GM18907 (cell line): ENCODE measurements around the gene DLGAP1.
"Not testable (repeated sequence)": the region's sequence is repeated elsewhere in the genome, so short reads cannot be mapped to it uniquely, and the experiment has no call there.

Experiments used
- ATAC-seq: cut with Tn5 transposase; IDR thresholded peaks from one replicate; pipeline ENCODE4 v1.9.1; 2021; ENCODE audit warnings: mild to moderate bottlenecking, moderate library complexity; ENCODE audit not compliant: unreplicated experiment

The DLGAP1 gene

DNA sequence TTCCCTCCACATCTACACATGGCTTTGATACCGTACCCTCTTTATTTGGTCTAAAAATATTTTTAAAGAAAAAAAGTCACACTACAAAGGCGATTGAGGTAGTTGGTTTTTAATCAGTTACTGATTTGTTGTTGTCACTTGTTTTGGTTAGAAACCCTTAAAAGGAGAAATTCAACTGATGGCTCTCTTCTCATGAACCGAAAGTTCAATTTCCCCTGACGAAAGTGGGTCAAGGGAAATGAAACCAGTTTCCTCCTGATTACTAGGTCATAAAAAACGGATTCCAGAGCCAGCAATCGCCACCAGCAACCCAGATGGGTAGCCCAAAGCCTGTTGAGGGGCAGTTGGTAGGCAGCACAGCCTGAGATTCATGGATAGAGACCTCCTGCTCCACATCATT, 63.2 kb downstream of the DLGAP1 start:
- no peak for ATAC-seq

DNA sequence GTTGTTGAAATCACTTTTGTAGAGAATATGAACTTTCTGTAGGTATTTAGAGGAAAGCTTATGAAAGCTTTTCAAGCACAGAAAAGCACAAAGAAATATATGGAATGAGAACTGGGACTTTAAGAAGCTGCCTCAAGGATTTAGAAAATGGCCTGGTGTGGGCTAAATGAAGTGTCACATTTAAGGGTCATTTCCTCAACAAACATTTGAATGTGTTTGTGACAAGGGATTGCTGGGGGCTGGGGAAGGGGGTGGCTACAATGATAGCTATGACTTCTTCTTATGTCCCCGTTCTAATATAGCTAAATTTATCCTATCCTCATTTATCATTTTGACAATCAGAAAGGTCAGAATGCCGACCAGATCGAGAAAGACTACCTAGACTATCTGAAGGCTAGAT, 69.2 kb downstream of the DLGAP1 start:
- ATAC-seq, result no peak

DNA sequence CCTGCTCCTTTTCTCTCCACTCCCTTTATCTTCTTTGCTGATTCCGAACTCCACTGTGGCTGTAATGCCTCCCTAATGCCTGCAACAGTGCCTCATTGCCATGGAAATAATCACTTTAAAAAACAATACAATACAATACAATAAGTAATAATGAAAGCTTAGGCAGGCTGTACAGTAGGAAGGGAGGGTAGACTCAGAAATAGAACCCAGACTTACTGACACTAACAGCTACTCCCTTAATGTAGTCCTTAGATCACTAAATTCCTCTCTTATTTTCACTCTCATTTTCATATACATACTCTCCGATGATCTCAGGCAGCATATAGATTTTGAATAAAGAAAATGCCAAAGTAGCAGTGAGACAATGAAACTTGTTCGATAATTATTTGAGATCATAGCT, 70.2 kb downstream of the DLGAP1 start:
- ATAC-seq, result no peak

DNA sequence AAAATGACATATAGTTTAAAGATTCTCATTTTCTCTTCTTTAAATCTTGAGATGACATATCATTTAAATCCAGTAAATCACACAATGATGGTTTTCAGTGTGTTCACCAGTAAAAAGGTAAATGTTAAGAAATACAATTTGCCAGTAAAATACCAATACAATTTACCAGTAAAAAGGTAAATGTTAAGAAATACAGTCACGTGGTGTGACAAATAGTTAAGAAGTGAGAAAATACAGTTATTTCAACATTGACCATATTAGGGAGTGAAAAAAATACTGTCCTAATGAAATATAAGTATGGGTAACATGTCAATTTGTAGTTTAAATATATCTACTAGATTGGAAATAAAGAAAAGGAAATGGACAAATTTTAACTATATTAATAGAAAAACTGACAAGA, 80.5 kb downstream of the DLGAP1 start:
- no peak for ATAC-seq

DNA sequence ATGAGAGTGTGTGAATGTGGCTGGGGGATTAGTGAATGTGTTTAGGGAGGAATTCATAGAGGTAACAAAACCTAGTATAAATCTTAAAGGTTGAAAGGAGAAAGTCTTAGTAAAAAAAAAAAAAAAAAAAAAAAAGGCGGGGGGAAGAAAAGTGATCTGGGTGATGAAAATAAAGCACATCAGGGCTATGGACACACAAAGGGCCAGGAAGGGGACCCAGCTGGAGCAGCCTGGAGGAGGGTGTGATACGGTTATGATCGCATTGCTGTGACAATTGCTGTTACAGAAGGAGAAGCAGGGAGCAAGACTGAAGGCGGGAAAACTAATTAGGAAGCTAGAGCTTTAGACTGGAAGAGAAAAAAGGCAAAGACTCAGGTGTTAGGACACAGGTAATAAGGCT, 85.4 kb downstream of the DLGAP1 start:
- no peak for ATAC-seq

DNA sequence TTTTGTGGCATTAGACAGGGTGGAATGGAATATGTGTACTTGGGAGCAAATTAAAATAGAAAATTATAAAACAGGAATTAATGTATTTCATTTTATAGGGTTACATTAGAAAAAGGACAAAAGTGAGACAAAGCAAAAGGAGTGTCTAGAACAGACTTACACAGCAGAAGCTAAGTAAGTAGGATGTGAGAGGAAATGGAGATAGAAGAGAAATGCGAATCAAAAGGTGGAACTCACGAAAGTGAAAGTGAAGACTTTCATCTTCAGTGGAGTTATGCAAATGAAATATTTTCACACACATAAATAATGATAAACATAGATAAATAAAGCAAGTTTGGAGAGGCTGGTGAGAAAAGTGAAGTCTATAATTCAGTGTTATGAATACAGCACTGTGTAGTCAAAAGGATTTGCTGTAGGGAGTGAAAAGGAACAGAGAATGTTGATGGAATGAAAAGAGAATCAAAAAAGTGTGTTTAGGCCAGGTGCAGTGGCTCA, 94.8 kb downstream of the DLGAP1 start:
- ATAC-seq, result no peak

- ATAC-seq, result no peak
Observed at GRCh38 chr18:4358618-4359017, 96.5 kb downstream of the DLGAP1 start.

- ATAC-seq, result no peak
Observed at GRCh38 chr18:4357579-4357978, 97.5 kb downstream of the DLGAP1 start.

DNA sequence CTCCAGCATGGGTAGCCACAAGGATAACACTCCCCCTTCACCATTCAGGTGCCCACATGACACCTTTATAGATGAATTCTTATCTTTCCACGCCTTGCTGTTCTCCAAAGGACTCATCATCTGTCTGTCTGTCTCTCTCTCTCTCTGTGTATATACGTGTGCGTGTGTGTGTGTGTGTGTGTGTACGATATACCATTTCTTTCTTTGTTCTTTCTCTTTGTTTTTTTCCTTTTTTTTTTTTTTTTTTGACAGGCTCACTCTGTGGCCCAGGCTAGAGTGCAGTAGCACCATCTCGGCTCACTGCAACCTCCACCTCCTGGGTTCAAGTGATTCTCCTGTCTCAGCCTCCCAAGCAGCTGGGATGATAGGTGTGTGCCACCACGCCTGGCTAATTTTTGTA, 98.2 kb downstream of the DLGAP1 start:
- ATAC-seq, result no peak

- no peak for ATAC-seq
Observed at GRCh38 chr18:4353853-4354418, 101.2 kb downstream of the DLGAP1 start.

DNA sequence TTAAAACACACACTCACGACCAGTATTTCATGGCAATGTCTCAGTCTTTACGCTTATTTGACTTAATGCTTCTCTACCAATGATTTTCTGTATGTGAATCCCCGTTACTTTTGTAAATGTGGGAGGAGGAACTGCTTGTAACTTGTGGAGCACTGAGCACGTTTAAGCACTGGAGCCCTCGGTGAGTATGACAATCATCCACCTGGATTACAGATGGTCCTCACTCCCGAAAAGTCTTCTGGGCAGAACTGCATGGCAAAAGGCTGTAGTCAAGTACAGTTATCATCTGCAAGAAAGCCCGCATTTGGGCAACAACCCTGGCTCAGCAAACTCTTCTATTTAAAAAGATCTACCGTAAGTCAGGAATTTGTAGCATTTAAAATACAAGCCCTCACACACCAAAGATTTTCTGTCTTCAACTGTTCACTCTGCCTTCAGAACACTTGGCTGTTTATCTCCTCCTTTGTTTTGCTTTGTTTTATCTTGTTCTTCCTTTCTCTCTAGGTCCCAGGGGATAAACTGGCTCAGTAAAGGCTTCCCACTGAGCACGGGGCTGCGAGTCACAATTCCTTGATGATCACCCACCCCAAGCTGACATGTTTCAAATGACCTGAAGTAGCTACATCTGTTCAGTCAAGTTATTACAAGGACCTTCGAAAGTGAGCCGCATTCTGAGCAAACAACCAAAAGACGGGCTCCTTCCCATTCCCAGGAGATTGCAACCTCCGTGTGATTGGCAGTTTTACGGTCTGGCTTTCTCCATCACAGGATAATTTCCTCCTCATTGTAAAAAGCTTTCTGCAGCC, 102.2 kb downstream of the DLGAP1 start:
- ATAC-seq, result no peak

- ATAC-seq, result no peak
Observed at GRCh38 chr18:4351005-4351404, 104.1 kb downstream of the DLGAP1 start.

DNA sequence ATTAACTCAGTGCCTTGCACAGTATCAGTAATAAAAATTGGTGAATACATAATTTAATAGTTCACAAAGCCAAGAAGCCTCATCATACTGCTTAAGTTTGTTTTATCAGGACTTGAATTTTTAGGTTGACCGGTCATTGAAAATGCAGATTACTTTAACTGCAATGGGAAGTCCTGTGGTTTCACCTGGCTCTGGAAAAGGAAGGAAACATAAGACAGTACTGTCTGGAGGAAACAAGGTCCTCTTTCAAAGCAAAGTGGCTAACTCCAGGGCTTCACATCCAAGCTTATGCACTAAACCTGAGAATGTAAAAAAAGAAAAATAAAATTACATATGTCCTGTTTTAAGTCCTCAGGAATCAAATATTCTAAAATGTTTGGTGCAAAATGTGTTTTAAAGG, 119.7 kb downstream of the DLGAP1 start:
- no peak for ATAC-seq

DNA sequence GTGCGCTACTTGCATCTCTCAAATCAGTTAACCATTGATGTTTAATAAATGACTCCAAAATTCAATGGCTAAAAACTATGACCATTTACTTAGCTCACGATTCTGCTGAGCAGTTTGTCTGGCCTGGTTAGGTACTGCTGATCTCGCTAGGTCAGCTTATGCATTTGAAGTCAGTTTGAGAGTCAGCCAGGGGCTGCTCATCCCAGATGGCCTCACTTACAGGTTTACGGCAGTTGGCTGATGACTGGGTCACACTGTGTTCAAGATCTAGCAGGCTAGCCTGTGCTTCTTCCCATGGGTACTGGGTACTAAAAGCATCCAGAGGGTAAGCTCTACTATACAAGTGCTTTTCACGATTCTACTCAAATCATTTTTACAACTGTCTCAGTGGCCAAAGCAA, 122.1 kb downstream of the DLGAP1 start:
- ATAC-seq, result no peak

DNA sequence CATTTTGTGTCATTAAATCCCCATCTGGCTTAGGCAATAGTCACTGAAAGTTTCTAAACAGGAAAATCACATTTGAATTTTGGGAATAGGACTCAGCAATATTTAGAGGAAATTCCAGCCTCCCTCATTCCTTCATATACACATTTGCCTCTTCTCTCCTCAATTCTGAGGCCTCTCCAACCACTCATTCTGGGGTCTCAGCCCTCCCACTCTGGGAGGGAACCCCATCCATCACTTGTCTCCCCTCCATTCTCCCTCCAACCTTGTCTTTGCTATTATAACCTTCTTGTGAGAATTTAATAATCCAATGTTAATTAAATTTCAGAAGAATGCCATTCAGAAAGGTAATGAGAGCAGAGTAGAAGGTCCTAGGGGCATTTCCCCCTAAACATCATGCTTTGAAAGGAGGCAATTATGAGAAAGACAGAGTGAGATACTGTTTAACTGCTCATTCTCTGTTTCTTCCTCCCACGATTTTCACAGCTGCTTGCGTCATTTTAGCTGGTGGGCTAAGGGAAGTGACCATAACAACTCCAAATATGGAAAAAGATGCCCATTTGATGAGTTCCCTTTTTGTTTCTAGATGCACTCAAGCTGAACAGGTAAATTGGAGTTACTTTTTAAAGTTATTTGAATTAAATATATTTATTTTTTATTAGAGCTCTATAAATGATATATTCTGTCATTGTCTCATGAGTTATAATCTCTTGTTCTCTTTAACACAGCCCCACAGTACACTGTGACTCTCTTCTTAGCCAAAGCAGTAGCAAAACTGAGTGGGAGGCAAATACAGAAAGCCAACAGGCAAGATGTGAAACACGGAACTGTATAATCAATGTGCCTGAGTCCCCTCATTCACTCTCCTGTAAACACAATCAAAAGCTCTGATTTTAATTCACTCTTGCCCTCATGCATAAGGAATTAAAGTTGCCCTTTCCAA, 135.1 kb downstream of the DLGAP1 start:
- peak; percentile 60 for ATAC-seq

DNA sequence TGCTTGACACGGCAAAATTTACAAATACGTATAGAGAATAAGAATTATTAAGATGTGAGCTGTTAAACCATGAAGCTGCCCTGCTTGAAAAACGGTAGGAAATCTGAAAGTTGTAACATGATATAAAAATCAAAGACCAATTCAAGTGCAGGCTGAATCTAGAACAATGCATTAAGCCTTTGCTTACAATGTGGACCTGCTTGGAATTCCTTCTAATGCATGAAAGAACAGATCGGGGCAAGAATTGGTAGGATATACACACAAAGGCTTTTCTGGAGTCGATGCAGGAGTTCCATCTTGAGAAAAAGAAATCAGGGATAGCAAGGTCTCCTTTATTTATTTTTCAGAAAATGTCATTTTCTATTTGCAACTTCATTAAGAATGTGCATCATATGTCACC, 136.8 kb downstream of the DLGAP1 start:
- ATAC-seq, result no peak

GRCh38 chr18:4311945-4312344, 143.2 kb downstream of the DLGAP1 start:
- ATAC-seq, result not testable (repeated sequence)

- ATAC-seq, result no peak
Observed at GRCh38 chr18:4311136-4311535, 144.0 kb downstream of the DLGAP1 start.

- ATAC-seq, result no peak
Observed at GRCh38 chr18:4309227-4309626, 145.9 kb downstream of the DLGAP1 start.

- ATAC-seq, result no peak
Observed at GRCh38 chr18:4308576-4308975, 146.5 kb downstream of the DLGAP1 start.

- no peak for ATAC-seq
Observed at GRCh38 chr18:4299395-4299794, 155.7 kb downstream of the DLGAP1 start.
